NCI-H2107 treated with DMSO at 0.1 percent for 48 hours (cell line): ENCODE measurements around the gene CHST12.

Source experiments
- DNase-seq: peaks from one replicate; lab custom pipeline; 2025; ENCODE audit not compliant: unreplicated experiment; lab: John Stamatoyannopoulos, UW

The CHST12 gene

DNA sequence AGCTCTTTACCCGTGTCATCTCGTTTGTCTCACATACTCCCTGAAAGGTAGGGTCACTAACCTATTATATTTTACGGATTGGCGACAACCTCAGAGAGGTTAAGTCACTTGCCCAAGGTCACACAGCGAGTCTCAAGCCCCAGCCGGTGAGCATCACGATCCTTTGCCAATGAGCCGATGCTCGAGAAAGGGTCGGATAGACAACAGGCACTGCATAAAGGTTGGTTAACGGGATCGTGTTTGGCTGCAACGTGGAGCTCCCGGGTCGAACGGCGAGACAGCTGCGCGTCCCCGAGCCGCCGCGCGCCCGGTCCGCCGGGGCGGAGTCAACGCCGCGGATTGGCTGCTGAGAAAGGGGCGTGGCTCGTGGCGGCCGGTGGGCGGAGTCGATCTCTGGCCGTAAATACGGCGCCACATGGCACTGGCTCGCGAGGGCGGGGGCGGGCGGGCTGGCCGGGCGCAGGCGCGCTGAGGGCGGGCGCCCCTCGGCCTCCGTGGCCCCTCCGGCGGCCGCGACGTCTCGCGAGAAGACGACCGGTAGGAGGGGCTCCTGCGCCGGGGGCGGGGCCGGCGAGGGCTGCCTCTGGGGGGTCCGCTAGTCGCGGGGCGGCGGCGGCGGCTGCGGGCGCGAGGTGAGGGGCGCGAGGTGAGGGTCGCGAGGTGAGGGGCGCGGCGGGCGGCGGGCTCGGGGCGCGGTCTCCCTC lies at the start of gene CHST12:
Gene CHST12 (plus strand): TSS at position 598 of the 704 bp plus-strand sequence. CDS start 29,029 bp downstream, outside the sequence.
- peak; percentile 63 for DNase-seq

DNA sequence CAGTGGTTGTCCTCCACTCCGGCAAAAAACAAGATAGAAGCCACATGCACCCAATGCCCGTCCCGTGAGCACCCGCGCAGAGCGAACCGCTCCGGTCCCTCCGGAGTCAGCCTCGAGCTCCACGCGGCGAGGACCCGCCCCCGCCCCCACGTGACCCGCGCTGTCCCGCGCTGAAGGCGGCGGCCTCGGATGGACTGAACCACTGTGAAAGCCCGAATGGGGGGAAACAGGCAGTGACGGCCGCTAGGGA lies 49.5 kb upstream of the CHST12 start:
- peak; percentile 95 for DNase-seq

DNA sequence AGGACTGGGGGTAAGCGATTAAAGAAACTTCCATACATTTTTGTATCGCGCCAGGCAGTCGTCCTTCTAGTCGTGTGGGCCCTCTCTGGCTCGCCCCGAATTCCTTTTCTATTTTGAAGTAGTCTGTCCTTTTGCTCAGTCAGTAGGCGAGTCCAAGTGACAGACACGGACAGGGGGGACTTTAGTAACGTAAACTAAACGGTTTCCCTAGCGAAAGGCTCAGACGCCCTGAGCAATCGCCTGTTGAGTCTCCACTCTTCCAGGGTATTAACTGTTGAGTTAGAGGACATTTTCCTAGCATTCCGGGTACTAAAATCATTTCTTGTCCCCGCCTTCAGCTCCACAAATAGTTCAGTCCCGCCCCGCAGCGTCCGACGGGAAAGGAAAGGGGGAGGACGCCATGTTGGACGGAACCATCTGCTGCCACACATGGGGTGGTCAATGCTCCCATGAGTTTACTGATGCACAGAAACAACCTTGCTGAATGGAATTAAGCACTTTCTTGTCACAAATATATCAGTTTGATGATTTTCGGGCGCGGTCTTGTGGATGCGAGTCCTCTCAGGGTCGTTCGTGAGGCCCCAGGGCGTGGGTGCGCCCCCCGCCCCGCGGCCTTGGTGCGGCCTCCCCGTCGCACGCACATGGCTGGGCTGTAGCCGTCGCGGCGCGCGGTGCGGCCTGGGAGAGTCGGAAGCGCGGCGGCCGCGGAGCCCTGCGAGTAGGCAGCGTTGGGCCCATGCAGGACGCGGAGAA lies 49.0 kb upstream of the CHST12 start, which contains the start of gene EIF3B:
Gene EIF3B (plus strand): TSS at position 642 of the 753 bp plus-strand sequence. CDS start 95 bp downstream, at position 737.
- DNase-seq = peak; percentile 97

DNA sequence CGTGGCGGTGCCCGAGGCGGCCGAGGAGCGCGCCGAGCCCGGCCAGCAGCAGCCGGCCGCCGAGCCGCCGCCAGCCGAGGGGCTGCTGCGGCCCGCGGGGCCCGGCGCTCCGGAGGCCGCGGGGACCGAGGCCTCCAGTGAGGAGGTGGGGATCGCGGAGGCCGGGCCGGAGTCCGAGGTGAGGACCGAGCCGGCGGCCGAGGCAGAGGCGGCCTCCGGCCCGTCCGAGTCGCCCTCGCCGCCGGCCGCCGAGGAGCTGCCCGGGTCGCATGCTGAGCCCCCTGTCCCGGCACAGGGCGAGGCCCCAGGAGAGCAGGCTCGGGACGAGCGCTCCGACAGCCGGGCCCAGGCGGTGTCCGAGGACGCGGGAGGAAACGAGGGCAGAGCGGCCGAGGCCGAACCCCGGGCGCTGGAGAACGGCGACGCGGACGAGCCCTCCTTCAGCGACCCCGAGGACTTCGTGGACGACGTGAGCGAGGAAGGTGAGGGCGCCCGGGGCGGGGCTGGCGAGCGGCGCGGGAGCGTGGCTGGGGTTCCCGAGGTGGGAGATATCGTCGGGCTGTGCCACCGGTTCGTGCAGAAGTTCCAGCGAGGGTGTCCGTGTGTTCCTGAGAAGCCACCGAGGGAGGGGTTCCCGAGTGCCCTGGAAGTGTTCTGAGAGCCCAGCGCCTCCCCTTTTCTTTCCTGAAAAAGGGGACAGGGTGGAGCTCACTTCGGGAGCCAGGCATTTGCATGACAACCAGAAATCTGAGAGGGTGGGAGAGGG lies 48.3 kb upstream of the CHST12 start:
- no peak for DNase-seq

DNA sequence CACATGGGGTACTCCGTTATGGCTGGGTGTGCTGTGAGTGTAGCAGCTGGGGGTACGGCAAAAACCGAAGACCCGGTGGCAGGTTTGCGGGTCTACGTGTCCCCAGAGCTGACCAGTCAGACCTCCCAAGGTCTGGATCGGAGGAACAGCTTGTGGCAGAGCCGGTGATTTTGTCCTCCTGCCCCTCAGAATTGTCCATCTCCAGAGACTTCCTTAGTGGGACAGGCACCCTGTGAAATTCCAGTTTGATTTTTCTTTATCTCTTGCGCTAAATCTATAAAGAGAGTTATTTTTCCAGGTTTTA lies 47.8 kb upstream of the CHST12 start:
- no peak for DNase-seq

DNA sequence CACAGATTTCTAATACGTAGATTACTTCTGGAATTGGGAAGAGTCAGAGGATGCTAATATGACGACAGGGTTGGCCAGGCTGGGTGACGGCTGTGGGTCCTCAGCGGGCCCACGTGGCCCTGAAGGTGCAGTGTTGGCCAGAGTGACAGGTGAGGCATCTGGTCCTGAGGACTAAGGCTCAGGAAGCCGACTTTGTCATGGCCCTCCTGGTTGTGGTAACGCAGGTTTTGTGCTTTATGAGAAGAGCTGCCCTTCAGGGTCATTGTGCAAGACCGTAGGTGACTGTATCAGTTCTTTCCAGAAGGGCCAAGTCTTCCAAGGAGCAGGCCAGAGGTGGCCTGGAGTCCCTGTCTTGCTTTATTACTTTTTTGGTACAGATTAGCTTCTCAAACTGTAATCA lies 46.2 kb upstream of the CHST12 start:
- DNase-seq = no peak

DNA sequence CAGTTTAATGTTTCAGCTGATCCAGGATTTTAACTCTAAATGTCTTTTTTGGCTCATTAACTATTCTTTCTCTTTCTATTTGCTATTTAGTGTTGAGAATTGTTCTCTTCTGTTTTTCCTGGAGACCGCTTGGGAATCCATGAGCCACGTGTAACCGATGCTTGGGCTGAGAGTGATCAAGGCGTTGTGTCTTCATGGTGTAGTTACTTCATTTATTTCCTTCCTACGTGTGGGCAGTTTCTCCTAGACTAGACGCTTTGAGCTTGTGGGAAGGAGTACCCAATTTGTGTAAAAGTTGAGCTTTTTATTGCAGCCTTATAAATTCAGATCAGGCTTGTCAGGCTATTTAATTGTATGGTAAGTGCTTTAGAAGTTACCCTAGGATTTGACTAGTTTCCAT lies 45.8 kb upstream of the CHST12 start:
- no peak for DNase-seq

DNA sequence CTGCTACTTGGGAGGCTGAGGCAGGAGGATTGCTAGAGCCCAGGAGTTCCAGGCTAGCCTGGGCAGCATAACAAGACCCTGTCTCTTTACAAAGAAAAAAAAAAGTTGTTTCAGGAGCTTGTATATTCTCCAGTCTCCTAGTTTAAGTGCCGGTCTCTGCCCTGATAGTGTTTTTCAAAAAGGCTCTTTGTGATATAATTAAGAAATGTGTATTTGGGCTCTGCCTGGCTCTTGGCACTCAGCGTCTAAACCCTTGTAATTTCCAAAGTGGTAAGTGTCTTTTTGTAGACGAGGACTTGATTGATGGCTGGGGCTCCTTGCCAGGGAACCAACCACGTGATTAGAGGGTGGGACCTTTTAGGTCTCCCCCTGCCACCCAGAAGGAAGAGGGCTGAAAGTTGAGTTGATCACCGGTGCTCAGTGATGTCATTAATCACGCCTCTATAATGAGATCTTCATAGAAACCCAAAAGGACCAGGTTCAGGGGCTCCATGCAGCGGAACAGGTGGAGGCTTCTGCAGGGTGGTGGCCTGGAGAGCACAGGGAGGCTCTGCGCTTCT lies 44.4 kb upstream of the CHST12 start:
- DNase-seq = peak; percentile 34

DNA sequence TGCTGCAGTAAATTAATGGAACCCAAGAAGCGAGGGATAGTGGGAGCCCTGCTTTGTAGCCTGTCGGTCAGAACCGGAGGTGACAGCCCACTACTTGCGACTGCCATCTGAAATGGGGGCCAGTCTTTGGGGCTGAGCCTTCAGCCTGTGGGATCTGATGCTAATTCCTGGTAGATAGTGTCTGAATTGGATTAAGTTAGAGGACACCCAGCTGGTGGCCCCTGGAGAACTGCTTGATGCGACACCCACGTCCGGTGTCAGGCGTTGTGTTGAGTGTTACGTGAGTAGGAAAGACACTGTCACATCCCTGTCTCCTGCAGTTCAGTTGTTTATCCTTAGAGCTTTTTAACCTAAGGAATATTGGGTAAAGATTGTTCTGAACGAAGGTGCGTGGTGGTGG lies 43.8 kb upstream of the CHST12 start:
- no peak for DNase-seq

DNA sequence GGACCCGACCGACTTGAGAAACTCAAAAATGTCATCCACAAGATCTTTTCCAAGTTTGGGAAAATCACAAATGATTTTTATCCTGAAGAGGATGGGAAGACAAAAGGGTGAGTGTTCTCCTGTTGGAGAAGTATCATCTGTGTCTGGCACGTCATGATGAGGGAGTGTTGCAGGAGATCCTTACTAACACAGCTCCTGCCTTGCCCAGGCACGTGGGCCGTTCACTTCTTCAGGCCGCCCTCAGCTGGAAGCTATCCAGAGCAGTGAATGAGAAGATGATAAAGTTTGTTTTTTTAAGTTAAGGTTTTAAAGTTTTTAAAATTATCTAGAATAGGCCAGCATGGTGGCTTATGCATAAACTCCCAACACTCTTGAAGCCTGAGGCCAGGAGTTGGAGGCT lies 42.6 kb upstream of the CHST12 start:
- DNase-seq = no peak

DNA sequence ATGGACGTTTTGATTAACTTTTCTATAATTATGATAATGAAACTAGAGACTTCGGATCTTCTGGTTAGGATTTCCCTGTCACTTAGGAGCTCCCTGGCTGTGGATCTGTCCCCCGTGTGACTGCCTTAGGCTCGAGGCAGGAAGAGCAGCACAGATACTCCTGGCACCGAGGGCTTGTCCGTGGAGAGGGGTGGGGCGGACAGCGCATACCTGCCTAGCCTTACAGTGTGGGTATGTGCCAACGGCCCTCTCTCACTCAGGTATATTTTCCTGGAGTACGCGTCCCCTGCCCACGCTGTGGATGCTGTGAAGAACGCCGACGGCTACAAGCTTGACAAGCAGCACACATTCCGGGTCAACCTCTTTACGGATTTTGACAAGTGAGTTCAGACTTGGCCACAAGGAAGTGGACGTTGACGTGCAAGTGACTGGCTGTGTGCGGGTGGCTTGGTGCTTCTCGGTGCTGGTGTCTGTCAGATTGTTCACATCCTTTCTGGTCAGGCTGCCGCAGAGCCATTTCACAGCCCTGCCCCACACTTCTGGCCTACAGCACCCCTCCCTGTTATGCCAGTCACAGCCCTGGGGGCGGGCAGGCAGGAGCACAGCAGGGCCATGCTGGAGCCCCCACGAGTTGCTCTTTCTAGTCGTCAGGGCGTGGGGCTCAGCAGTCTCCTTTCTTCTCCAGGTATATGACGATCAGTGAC lies 40.9 kb upstream of the CHST12 start:
- no peak for DNase-seq

DNA sequence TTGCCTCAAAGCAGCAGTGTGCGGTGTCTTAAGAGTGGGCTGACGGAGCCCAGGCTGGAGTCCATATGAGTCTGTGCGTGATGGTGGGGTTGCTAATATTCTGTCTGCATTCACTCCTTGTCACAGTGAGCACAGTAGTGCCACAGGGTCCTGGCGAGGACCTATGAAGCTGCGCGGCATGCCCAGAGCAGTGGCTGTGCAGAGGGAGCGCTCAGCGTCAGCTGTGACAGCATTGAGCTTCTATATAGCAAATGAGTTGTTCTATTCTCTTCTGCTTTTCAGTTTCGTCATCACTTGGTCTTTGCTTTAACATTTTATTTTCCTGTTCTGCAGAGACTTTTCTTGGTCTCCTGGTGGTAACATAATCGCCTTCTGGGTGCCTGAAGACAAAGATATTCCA lies 34.3 kb upstream of the CHST12 start:
- no peak for DNase-seq

DNA sequence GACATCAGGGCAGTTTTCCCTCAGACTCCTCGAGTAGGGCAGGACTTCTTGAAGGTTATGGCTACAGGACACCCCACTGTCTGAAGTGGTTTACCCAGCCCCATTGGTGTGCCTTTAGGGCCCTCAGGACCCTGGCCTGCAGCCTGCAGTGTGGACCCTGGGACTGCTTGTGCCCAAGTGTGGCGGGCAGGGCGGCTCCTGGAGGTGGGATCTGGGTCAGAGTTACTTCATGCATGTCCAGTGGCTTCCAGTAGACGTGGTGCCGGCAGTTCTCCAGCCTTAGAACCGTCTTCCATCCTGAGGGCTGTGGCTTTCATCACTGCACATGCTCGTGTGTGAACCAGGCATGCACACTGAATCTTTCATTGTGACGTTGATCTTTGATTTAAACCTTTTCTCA lies 32.1 kb upstream of the CHST12 start:
- no peak for DNase-seq

DNA sequence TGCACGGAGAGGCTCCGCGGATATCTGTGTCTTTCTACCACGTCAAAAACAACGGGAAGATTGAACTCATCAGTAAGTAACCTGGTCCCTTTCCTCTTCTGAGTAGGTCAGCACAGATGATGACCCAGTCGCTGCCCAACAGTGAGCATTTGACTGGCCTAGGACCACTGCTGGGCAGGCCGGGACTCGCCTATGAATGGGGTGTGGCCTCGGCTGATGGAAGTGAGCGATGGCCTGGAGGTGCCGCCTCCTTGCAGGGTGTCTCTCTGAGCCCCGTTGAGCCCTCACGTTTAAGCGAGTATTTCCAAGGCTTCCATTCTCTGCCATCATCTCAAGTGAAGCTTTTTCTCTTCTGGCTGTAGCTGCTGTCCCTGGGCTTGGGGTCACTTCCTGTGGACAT lies 30.7 kb upstream of the CHST12 start:
- DNase-seq = no peak

DNA sequence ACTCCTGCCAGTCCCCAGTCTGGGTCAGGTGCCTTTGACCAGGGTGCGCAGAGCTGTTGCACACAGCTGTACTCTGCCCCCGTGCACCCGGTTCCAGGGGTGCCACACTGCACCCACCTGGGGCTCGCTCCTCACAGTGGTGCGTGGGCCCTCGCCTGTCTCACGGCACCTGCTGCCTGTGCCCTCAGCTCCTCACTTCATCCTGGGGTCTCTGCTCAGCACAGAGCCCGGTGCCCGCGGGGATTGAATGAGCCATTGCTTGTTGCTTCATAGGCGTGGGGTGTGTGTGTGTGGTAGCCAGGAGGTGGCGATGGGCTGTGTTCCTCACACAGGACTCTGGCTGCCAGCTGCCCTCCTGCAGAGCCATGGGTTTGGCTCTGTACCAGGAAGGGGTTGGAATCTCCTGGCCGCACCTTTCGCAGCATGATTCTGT lies 30.3 kb upstream of the CHST12 start:
- DNase-seq = no peak

DNA sequence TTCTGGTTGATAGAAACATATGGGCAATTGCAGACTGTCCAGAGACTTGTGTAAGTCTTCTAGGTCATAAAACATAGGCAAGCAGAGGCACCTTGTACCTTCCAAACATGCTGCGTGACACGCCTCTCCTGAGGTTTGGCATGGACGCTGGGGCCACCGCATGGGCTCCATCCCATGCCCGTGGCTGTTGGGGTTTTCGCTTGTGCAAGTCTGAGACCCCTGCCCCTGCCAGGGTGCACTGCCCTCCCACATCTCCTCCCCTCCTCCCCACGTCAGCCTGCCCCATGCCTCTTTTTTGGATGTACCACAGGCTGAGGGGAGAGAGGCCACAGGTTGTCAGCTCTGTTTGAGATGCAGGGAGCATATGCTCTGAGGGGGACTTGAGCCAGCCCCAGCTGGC lies 29.8 kb upstream of the CHST12 start:
- DNase-seq = no peak

DNA sequence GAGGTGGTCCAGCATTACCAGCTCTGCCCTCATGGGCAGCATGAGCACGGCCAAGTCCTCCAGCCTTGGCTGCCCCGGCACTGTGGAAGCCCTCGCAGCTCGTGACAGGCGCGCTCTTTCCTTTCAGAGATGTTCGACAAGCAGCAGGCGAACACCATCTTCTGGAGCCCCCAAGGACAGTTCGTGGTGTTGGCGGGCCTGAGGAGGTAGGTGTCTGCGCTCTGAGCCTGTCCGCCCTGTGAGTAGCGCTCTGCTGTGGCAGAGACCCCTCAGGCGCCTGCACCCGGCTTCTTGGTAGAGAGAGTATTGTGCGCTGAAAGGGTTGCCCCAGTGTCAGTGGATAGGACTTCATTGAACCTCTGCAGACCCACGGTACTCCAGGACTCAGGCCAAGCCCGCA lies 29.0 kb upstream of the CHST12 start:
- DNase-seq = no peak

DNA sequence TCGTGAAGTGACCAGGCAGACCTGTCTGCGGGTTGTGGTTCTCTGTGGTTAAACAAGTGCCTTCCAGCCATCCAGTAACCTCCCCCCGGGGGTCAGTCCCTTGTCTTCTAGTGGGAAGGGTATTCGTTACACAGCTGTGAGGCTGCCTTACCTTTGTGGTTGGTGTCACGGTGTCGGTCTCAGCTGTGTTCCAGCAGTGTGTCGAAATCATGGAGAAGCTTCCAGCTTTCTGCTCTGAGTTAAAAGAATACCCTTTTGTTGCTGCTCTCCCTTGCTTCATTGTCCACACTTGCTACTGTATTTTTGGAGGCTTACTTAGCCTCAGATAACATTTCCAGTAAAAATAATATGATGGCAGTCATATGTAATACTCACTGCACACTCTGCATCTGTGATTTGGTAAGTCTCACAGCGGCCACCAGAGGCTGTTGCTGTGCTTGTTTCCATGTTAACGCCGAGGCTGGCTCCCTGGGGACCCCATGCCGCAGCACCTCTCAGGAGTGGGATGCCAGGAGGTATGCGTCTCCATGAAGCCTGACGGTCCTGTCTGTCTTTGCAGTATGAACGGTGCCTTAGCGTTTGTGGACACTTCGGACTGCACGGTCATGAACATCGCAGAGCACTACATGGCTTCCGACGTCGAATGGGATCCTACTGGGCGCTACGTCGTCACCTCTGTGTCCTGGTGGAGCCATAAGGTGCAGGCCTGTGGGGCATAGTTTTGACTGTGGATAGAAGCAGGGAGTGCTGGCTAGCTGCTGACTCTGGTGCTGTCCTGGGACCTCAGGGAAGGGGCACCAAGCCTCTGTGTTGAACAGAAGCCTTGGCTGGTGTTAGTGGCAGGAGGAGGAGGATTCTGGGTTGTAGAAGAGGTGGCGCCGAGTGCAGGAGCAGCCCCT lies 28.3 kb upstream of the CHST12 start:
- DNase-seq = no peak

DNA sequence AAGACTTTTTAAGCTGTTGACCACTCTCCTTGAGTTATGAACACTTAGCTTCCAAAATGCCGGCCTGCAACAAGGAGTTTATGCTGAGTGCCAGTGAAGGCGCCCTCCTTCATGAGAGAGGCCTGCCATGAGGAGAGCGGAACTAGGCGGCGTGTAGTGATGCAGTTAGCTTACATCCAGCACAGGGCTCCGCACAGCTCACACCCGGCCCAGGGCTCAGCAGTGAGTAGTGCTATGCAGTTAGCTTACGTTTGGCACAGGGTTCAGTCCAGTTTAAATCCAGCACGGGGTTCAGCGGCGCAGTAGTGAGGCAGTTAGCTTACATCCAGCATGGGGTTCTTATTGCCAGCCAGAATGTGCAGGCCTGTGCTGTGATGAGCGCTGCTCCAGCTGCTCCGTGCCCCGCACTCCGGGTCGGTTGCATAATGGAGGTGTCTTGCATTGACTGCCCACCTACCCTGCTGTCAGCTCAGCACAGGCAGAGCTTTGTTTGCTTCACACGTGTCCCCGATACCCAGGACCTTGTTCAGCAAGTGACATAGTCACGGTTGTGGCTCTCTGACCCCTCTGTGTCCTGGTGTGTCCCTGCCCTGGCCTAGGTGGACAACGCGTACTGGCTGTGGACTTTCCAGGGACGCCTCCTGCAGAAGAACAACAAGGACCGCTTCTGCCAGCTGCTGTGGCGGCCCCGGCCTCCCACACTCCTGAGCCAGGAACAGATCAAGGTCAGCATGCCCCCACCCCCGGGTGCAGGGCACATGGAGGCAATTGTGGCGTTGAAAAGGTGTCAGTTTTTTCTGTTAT lies 26.9 kb upstream of the CHST12 start:
- DNase-seq = no peak
